Hematopoietic multipotent progenitor cell (in vitro differentiated cells): ENCODE data around the gene FRMPD4. TPM values are rescaled to one million over a fixed set of nuclear protein-coding genes. Genes with fewer than 3 reads are reported as not detected.

Experiments used
- DNase-seq, 3 donors: peaks; one replicate each; pipeline ENCODE4 v3.0.0-alpha.2; 2011 to 2015; ENCODE audit warnings: low read depth in 2 of 3, low spot score in 2 of 3
- small RNA-seq: library from RNA; depleted of rRNA; stranded (forward); fragments of <200 nt; gene quantifications from one replicate; pipeline ENCODE3, GENCODE V24; 2012
- total RNA-seq: library from RNA; depleted of rRNA; stranded (reverse); fragments of >200 nt; gene quantifications from one replicate; pipeline ENCODE4 v1.2.3, GENCODE V29; 2012

Gene FRMPD4
- total RNA-seq, 1 donor = not detected

DNA sequence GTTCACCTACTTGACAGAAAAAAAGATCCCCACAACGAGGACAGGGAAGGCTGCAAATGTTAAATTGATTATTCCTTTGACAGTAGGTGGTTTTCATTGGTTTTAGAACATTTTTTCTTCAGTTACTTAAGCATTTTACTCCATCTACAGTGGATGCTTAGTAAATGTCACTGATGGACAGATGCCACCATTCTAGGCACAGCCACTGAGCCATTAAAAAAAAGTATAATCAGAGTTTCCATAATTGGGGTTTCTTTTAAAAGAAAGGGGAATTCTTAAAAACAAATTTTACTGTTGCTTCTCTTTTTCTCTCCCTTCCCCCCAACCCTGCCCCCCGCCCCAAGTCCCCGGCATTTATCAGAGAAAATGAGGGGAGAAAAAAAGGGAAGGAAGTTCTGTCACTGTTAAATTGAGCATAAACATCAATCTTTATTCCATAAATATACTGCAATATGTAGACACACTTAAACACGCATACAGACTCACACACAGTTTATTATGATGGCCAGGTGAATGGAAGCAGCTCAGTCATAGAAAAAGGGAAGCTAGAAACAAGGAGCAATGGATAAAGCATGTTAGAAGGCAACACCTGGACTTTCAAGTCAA, 573.3 kb downstream of the FRMPD4 start:
- DNase-seq = peak in 2 of 3 donors; percentile 14 to 49

DNA sequence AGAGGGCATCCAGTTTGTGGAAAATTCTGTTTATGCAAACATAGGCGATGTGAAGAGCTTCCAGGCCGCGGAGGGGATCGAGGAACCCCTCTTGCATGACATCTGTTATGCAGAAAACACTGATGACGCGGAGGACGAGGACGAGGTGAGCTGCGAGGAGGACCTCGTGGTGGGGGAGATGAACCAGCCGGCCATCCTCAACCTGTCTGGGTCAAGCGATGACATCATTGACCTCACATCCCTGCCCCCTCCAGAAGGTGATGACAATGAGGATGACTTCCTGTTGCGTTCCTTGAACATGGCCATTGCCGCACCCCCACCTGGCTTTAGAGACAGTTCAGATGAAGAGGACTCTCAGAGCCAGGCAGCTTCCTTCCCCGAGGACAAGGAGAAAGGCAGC, 578.3 kb downstream of the FRMPD4 start:
- no peak for DNase-seq

DNA sequence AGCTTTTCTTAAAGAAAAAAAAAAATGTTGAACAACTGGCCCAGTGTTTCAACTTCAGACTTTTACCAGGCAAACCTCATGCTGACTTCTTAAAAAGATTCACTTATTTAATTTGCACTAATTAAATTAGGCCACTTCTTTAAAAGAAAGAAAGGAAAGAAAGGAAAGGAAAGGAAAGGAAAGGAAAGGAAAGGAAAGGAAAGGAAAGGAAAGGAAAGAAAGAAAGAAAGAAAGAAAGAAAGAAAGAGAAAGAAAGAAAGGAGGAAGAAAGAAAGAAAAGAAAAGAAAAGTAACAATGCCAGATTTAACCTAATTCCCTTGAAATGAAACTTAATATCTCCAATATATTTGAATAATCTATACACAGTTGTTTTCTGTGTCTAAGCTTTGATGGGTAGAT, 581.6 kb downstream of the FRMPD4 start:
- DNase-seq = no peak

DNA sequence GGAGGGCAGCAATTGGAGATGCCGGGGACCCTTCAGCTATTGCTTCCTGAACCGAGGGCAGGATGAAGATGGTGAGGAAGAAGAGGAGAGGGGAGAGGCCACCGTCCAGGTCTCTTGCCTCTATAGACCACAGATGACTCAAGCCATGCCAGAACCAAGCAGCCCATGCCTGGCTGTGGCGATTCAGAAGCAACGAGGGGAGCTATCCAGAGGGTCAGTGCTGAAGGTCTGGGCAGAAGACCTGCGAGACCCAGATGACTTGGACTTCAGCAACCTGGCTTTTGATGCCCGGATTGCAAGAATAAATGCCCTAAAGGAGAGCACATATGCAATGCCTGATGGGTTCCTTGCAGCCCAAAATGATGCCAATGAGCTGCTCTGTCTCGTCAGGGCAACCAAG, 582.8 kb downstream of the FRMPD4 start:
- no peak for DNase-seq

DNA sequence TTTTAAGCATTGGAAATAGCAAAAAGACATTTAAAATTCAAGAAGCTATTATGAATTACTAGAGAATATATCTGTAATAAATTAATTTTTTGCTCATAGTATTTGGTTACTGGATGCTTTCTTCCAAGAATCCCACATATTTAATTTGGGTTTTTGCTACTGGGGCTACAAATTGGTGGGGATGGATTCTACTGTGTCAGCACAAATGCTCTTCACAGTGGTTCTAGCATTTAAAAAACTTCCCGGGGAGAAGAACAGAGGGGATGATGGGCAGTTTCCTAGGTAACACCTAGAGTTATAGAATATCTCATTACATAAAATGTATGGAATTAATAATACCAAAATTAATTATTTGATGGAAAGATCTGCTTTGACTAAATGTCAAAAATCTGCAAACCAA, 584.0 kb downstream of the FRMPD4 start:
- no peak for DNase-seq

DNA sequence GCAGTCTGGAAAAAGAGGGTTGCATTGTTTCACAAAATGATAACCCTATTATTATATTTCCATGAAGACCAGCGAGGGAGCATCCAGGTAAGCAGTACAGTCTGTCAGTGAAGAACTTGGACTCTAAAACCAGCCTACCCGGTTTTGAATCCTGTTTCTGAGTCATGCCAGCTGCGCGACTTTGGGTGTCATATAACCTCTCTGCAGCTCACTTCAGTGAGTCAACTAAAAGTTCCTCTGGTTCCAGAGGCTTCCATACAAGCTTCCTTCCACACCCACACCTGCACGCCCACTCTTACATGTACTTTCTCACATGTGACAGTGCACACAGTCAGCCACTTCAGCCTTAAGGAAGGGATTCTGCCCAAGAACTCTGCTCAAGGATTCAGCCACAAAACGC, 603.1 kb downstream of the FRMPD4 start:
- DNase-seq = no peak

DNA sequence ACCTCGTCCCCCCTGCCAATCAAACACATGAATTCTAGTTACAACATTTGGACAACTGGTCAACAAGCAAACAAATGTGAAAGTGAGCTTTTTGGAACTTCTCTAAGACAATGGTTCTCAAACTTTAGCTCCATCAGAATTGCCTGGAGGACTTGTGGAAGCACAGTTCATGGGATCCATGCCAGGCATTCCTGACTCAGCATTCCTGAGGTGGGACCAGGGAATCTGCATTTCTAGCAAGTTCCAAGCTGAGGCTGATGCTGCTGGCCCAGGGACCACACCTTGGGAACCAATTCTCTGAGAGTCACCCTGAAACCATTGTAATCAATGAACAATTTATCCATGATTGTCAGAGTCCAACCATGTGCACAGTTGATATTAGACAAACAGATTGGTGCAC, 609.2 kb downstream of the FRMPD4 start:
- no peak for DNase-seq

DNA sequence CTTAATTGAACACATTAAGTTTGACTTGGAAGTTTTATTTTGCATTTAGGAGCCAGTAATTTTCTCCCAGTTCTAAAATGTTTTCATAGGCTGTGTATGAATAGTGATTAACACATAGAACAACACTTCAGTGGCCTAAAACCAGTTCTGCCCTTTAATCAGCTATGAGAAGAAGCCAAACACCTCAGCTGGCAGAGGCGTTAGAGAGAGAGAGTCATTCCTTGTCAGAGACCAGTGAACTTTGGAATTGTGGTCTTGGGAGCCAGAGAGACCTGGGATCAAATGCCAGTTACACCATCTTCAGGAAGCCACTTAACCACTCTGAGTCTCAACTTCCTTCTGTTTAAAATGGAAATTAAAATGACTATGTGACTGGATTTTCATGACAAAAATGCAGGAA, 613.6 kb downstream of the FRMPD4 start:
- no peak for DNase-seq

DNA sequence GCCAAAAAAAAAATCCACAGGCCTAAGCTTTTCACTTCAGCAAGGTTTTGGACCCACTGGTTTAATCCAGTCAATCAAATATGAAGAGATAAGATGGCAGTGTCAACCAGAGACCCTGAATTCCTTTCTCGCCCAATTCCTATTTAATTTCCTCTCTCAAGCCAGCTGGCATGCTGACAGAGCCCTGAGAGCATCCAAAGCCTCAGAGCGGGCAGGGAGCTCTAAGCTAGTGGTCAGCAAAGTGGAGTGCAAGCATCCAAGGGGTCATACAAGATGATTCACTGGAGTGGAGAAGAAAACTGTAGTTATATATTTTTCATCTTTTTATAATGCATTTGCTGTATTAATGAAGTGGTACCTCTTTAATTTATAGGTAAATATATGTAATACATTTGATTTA, 615.1 kb downstream of the FRMPD4 start:
- DNase-seq = no peak

DNA sequence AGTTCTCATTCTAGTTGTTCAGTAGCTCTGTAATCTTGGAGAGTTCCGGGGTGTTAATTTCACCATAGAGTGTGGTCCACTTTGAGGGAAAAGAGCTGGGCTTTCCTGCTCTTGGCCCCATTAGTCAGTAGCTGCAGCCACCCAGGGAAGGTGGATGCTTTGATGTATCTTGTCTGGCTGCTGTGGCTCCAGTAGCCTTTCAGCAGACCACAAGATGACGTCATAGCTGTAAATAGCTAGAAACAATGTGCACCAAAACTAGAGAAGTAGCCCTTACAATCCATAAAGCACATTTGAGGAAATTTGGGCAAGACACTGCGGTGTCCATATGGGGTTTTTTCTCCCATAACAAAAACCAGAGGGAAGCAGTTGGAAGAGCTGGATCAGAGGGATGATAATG, 620.0 kb downstream of the FRMPD4 start:
- no peak for DNase-seq

DNA sequence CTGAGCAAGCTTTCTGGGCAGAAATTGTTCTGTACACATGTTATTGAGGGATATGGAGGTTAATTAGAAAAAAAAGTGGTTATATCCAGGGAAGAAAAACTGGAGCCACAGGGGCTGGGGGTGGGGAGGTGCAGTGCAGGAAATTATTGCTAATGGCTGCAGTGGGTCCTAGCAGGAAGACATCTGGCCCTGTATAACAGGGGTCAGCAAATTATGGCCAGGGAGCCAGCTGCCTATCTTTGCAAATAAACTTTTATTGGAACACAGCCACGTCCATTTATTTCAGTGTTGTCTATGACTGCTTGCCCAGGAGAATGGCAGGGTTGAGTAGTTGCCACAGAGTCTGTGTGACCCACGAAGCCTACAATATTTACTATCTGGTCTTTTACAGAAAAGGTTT, 629.6 kb downstream of the FRMPD4 start:
- DNase-seq = no peak

DNA sequence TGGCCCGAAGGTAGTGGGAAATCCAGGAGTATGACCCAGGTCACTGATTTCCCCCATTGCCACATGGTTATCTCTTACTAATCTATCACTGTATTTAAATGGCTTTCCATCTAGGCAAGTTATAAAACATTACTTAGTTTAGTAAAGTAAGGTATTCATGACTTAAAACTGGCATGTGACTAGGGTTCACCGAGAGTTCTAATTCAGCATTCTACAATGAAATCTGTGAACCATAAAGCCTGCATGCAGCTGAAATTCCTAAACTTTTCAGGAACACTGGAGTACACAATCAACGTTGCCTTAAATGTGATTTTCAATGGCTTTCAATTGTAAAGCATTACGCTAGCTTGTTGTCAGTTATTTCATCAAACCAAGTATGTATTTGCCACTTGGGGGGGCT, 630.2 kb downstream of the FRMPD4 start:
- no peak for DNase-seq

DNA sequence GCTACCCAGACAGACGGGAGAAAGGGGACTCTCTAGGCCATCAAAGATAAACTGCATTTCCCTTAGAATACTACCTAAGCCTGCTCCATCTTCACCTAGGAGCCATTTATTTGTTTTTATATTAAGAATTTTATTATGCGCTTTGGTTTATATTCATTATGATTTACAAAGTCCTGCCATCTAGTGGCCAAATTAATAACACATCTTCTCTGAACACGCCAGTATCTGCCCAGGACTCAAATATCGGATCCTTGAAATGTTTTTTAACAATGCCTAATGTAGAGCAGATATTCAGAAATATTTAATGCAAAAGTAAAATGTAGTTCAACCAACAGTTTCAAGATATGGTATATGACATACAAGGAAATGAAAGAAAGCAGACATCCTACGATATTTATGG, 632.2 kb downstream of the FRMPD4 start:
- peak in 1 of 3 donors; percentile 52 for DNase-seq

DNA sequence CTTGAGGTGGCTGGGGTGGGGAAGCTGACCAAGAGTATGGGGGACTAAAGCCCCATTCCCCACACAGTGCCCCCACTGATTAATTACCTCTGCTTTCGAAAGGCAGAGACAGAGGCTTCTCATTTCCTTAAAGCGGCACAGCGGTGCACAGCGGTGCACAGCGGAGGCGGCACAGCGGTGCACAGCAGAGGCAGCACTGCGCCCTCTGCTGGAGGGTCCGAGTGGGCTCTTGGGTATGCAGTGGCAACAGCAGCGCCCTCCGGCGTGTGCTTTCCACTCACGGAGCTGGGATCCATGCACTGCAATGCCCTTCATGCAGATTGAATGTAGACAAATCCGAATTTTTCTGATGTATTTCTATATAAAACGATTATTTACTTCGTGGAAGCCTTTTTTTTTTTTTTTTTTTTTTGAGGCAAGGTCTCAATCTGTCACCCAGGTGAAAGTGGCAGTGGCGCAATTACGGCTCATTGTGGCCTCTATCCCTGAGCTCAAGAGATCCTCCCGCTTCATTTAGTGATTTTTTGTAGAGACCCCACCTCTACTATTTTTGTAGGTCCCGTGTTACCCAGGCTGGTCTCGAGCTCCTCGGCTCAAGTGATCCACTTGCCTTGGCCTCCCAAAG, 633.3 kb downstream of the FRMPD4 start:
- DNase-seq = peak; percentile 53 to 74 (median 72)

Small RNAs within 50 kb of the gene (small RNA-seq; reads per million reads assigned to genes)
- gene AC119619.1 = not detected
- gene RF00019 = not detected
- not detected for gene RN7SKP290
